Measurements from ENCODE around the gene MTCL3.

DNA sequence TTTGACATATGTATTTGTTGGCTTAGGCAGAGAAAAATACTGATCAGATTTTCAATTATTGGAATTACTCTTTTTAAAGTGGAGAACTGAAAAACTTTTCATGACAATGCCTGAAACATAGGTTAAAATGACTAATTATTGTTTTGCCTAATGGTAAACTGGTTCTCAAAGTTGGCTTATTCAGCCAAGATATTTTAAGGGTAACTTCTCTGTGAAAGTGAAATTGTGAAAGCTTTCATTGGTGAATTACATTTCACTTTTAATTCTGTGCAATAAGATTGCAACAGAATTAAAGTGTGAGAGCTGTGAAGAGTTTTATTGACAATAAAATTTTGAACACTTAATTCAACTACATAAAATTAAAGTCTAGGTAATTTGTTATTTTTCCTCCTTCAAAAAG is 84.5 kb downstream of the MTCL3 start:
- TF ChIP-seq REST (IDR thresholded peaks at IDR 0.05; ENCODE audit: low read depth) = no peak
- TF ChIP-seq TAF1 (IDR thresholded peaks at IDR 0.05; ENCODE audit: low read depth) = no peak
- TF ChIP-seq CREB1 (IDR thresholded peaks at IDR 0.05; ENCODE audit: low read depth) = no peak
- TF ChIP-seq RAD21 (IDR thresholded peaks at IDR 0.05; ENCODE audit: low read depth) = no peak
- no peak for TF ChIP-seq TEAD4 (IDR thresholded peaks at IDR 0.05)

All from Ishikawa (cell line).